ENCODE measurements around the gene RNF123. TPM values are rescaled to one million over a fixed set of nuclear protein-coding genes. Genes with fewer than 3 reads are reported as not detected.

The RNF123 gene
- total RNA-seq, 2 experiments from 2014 or later: 50.0 to 58.9 TPM

DNA sequence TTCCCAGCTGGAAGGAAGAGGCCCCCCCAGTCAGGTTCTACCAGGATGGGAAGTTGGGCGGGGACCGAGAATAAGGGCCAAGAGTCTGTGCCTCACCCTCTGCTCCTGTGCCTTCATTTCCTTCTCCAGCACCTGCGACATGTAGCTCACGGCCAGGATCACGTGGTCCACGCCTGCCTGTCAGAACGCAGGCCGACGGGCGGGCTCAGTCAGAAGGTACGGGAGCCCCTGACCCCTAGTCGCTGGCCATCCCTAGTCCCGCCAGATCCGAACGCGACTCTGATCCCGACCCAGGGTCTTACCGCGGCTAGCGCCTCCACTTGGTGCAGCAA, 33.9 kb downstream of the RNF123 start:
- Mint-ChIP-seq H3K27ac (peak overlapping the region; percentile 96), H3K36me3 (peaks cover 6% of the 10 kb centered on the region), H3K4me3 (peak overlapping the region; percentile 93), H3K27me3 (no peaks in the 10 kb centered on the region), H3K4me1 (peaks cover 30% of the 10 kb centered on the region), H3K9me3 (ENCODE audit: low read depth) (no peaks in the 10 kb centered on the region)
- peak; percentile 84 for DNase-seq
- peak; percentile 27 for ATAC-seq
- CTCF ChIA-PET: interaction anchor here (1.0 to 1.9 kb wide), 4 partner anchors 11 to 183 kb away, joined by 3 to 9 read pairs (median 4); partner anchors contain the start of gene IP6K1

GRCh38 chr3:49723628-49724551, 34.5 kb downstream of the RNF123 start, which contains the start of gene GMPPB:
Gene GMPPB, minus strand, starts transcription at chr3:49723951. Its CDS starts 225 bp downstream, at chr3:49723726.
- peak within 1 kb of the TSS; percentile 96 for H3K27ac Mint-ChIP-seq
- peak within 1 kb of the TSS; percentile 93 for H3K4me3 Mint-ChIP-seq
- H3K36me3 Mint-ChIP-seq: peaks cover 6% of the 10 kb centered on the region
- peaks cover 24% of the 10 kb centered on the region for H3K4me1 Mint-ChIP-seq
- CTCF ChIA-PET: interaction anchor here (0.9 to 1.9 kb wide), 5 partner anchors 11 to 206 kb away, joined by 3 to 9 read pairs (median 4); partner anchors contain the start of genes IP6K1 and MON1A
- ATAC-seq (peak; percentile 84), DNase-seq (peak; percentile 98)
- no peaks in the 10 kb centered on the region for H3K27me3 Mint-ChIP-seq
- H3K9me3 Mint-ChIP-seq (ENCODE audit: low read depth): no peaks in the 10 kb centered on the region

GRCh38 chr3:49724586-49724985, 35.2 kb downstream of the RNF123 start:
- CTCF ChIA-PET: interaction anchor here (0.9 to 1.9 kb wide), 3 partner anchors 176 to 205 kb away, joined by 3 to 9 read pairs (median 4); partner anchors contain the start of gene MON1A
- Mint-ChIP-seq H3K4me1 (peaks cover 20% of the 10 kb centered on the region), H3K27me3 (no peaks in the 10 kb centered on the region), H3K27ac (peak overlapping the region; percentile 96), H3K9me3 (ENCODE audit: low read depth) (no peaks in the 10 kb centered on the region), H3K36me3 (peaks cover 6% of the 10 kb centered on the region), H3K4me3 (peak overlapping the region; percentile 93)
- no peak for ATAC-seq
- peak; percentile 47 for DNase-seq

DNA sequence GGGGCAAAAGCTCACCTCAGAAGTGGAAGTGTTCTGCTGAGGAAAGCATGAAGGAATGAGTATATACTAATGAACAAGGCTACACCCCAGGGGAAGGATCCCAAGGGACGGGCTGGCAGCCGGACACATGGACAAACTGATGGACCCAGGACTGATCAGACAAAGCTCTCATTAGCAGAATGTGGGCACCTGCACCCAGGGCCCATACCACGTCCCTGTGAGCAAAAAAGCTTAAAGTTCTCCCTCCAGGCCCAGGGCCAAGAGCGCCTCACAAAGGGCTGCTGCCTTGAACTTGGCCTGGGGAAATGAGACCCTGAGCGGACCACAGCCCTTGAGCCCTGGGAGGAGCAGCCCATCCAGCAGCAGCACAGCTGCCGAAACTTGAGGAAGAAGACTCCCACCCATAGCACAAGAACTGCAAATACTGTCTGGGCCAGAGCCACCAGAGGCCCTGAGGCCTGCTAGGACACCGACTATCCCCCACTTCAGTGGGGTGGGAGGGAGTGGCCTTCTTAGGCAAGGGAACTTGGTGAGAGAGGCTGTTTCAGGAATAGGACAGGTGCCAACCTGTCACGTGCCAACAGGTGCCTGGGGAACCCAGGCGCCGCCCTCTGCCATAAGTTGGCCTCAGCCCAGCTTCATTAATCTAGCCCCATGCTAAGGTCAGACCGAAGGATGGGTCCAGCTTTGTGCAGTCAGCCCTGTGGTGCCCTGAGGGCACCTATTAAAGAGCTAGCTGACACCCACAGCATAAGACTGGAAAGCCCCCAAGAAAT, 36.7 kb downstream of the RNF123 start:
- no peak for ATAC-seq
- CTCF ChIA-PET: interaction anchor here (0.7 kb wide), 1 partner anchor 113 kb away, joined by 3 read pairs; no protein-coding TSS in a partner anchor
- H3K36me3 Mint-ChIP-seq: peaks cover 9% of the 10 kb centered on the region
- H3K27me3 Mint-ChIP-seq: no peaks in the 10 kb centered on the region
- DNase-seq: no peak
- peaks cover 17% of the 10 kb centered on the region for H3K4me1 Mint-ChIP-seq
- no peak overlapping the region for H3K4me3 Mint-ChIP-seq
- H3K27ac Mint-ChIP-seq: peak overlapping the region; percentile 50
- no peaks in the 10 kb centered on the region for H3K9me3 Mint-ChIP-seq (ENCODE audit: low read depth)

DNA sequence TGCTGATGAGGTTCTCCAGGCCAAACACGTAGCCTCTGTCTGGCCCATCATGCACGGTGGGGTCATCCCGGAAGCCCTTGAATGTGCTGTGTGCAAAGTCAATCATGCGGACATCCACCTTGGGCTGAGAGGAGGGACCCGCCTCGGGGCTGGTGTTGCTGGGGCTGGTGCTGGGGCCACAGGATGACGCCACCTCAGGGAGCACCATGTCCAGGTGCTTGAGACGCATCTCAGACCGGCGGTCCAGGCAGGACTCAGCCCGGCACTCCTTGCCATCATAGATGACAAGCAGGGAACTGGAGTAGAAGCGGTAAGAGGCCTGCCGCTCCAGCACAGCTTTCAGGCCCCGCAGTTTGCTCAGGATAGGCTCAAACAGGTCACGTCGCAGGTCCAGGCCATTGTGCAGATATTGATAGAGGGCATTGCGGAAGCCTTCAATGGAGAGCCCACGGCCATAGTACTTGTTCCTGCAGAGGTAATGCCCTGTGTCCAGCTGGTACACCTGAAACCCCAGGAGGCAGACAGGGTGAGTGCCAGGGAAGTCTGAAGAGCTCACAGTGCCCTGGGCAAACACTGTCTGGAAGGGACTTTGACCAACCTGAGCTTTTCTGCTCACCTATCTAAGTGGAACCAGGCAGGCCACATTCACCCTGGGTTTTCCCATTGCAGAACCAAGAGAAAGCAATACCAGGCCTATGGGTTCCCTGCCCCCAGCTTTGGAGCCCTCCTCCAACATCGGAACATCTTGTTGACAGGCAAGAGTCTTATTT, 38.0 kb downstream of the RNF123 start:
- H3K36me3 Mint-ChIP-seq: peaks cover 13% of the 10 kb centered on the region
- DNase-seq: no peak
- no peak for ATAC-seq
- peaks cover 15% of the 10 kb centered on the region for H3K4me1 Mint-ChIP-seq
- H3K9me3 Mint-ChIP-seq (ENCODE audit: low read depth): no peaks in the 10 kb centered on the region
- no peak overlapping the region for H3K27ac Mint-ChIP-seq
- no peak overlapping the region for H3K4me3 Mint-ChIP-seq
- CTCF ChIA-PET: no interaction called here
- H3K27me3 Mint-ChIP-seq: no peaks in the 10 kb centered on the region

GRCh38 chr3:49727924-49728361, 38.6 kb downstream of the RNF123 start:
- DNase-seq: no peak
- no peak overlapping the region for H3K4me3 Mint-ChIP-seq
- no peak overlapping the region for H3K27ac Mint-ChIP-seq
- CTCF ChIA-PET: interaction anchor here (1.9 kb wide), 1 partner anchor 10 kb away, joined by 4 read pairs; no protein-coding TSS in a partner anchor
- H3K36me3 Mint-ChIP-seq: peaks cover 15% of the 10 kb centered on the region
- H3K4me1 Mint-ChIP-seq: peaks cover 9% of the 10 kb centered on the region
- H3K27me3 Mint-ChIP-seq: no peaks in the 10 kb centered on the region
- ATAC-seq: no peak
- H3K9me3 Mint-ChIP-seq (ENCODE audit: low read depth): no peaks in the 10 kb centered on the region

DNA sequence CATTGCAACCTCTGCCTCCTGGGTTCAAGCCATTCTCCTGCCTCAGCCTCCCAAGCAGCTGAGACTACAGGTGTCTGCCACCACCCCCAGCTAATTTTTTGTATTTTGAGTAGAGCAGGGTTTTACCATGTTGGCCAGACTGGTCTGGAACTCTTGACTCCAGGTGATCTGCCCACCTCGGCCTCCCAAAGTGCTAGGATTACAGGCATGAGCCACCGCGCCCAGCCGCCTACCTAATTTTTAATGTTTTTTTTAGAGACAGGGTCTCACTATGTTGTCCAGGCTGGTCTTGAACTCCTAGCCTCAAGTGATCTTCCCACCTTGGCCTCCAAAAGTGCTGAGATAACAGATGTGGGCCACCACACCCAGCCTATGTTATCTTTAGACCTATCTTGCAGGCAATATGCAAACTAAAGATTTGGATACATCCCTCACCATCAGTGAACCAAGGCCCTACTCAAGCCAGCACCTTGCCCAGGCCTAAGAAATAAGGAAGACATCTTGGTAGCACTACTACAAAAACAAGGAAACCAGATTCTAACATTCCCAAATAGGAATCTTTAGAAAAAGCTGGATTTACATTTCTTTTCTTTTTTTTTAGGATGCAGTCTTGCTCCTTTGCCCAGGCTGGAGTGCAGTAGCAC, 40.7 kb downstream of the RNF123 start:
- no peak overlapping the region for H3K4me3 Mint-ChIP-seq
- peaks cover 18% of the 10 kb centered on the region for H3K36me3 Mint-ChIP-seq
- no peak for ATAC-seq
- peaks cover 3% of the 10 kb centered on the region for H3K4me1 Mint-ChIP-seq
- CTCF ChIA-PET: interaction anchor here (0.9 to 1.9 kb wide), 3 partner anchors 11 to 12 kb away, joined by 3 to 6 read pairs (median 4); partner anchors contain the start of gene AMIGO3
- H3K27me3 Mint-ChIP-seq: no peaks in the 10 kb centered on the region
- H3K27ac Mint-ChIP-seq: no peak overlapping the region
- no peaks in the 10 kb centered on the region for H3K9me3 Mint-ChIP-seq (ENCODE audit: low read depth)
- no peak for DNase-seq

DNA sequence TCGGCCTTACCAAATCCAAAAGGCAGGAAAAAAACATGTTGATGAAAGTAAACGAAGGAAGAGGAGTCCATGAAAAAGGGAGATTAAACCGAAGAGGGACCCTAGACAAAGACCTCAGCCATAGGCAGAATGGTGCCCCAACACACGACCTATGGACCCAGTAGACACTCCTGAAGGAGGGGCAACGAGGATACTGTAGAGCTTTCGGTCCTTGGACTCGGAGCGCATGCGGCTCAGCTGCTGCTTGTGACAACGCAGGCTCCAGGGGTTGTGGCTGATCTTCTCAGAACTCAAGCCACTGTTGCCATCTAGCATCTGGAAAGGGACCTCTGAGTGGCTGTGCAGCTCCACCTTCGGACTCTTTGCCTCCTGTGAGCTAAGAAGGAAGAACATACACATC, 43.2 kb downstream of the RNF123 start:
- Mint-ChIP-seq H3K4me1 (no peaks in the 10 kb centered on the region), H3K9me3 (ENCODE audit: low read depth) (no peaks in the 10 kb centered on the region), H3K27ac (no peak overlapping the region), H3K36me3 (peaks cover 29% of the 10 kb centered on the region), H3K4me3 (no peak overlapping the region), H3K27me3 (no peaks in the 10 kb centered on the region)
- no peak for ATAC-seq
- DNase-seq: no peak
- CTCF ChIA-PET: interaction anchor here (1.4 to 2.0 kb wide), 2 partner anchors 13 to 193 kb away, joined by 5 read pairs; partner anchors contain the start of gene AMIGO3

DNA sequence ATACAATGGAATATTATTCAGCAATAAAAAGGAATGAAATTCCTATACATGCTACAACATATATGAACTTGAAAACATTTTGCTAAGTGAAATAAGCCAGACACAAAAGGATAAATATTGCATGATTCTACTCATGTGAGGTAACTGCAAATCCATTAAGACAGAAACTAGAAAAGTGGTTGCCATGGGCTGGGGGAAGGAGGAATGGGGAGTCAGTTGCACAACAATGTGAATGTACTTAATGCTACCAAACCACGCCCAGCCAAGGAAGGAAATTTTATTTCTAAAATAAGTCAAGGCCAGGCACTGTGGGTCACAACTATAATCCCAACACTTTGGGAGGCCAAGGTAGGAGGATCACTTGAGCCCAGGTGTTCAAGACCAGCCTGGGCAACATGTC, 44.2 kb downstream of the RNF123 start:
- Mint-ChIP-seq H3K4me3 (no peak overlapping the region), H3K36me3 (peaks cover 36% of the 10 kb centered on the region), H3K4me1 (no peaks in the 10 kb centered on the region), H3K27ac (no peak overlapping the region), H3K27me3 (no peaks in the 10 kb centered on the region), H3K9me3 (ENCODE audit: low read depth) (no peaks in the 10 kb centered on the region)
- ATAC-seq (no peak), DNase-seq (no peak)
- CTCF ChIA-PET: interaction anchor here (0.7 to 1.8 kb wide), 2 partner anchors 67 to 69 kb away, joined by 3 to 4 read pairs; no protein-coding TSS in a partner anchor

- no peak for ATAC-seq
- H3K36me3 Mint-ChIP-seq: peaks cover 39% of the 10 kb centered on the region
- CTCF ChIA-PET: interaction anchor here (1.8 kb wide), 1 partner anchor 68 kb away, joined by 3 read pairs; no protein-coding TSS in a partner anchor
- H3K4me3 Mint-ChIP-seq: no peak overlapping the region
- no peak for DNase-seq
- no peak overlapping the region for H3K27ac Mint-ChIP-seq
- no peaks in the 10 kb centered on the region for H3K4me1 Mint-ChIP-seq
- no peaks in the 10 kb centered on the region for H3K27me3 Mint-ChIP-seq
- no peaks in the 10 kb centered on the region for H3K9me3 Mint-ChIP-seq (ENCODE audit: low read depth)
These were observed 45.4 kb downstream of the RNF123 start for GRCh38 chr3:49734752-49735151.

DNA sequence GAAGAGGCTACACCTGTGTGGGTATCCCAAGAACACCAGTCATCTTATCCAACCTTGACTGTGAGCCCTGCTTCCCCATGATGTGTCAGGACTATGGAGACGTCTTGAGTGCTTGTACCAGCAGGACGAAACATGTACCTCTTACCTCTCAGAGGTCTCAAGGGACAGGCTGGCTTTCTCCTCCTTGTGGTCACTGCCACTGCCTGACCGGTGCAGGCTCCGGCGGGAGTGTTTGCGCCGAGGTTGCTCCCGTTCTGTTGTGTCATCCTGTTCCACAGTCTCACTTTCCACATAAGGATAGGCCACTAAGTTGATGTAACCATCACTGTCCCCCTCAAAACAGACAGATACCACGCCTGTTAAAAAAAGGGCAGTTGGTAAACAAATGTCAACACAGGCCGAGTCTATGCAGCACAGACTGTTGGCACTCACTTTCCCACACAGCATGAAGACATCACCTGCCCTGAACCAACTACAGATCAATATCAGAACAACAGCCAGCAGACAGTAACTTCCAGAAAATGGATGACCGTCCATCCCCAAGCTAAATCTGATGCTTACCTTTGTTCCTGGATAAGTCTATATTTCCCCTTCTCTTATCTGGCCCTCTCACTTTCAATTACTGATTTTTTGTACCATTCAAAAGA, 48.8 kb downstream of the RNF123 start:
- no peaks in the 10 kb centered on the region for H3K9me3 Mint-ChIP-seq (ENCODE audit: low read depth)
- no peak overlapping the region for H3K27ac Mint-ChIP-seq
- no peak overlapping the region for H3K4me3 Mint-ChIP-seq
- CTCF ChIA-PET: interaction anchor here (0.7 kb wide), 1 partner anchor 33 kb away, joined by 3 read pairs; no protein-coding TSS in a partner anchor
- H3K36me3 Mint-ChIP-seq: peaks cover 29% of the 10 kb centered on the region
- DNase-seq: no peak
- ATAC-seq: no peak
- H3K4me1 Mint-ChIP-seq: no peaks in the 10 kb centered on the region
- no peaks in the 10 kb centered on the region for H3K27me3 Mint-ChIP-seq

GRCh38 chr3:49740427-49740826, 51.1 kb downstream of the RNF123 start:
- H3K4me3 Mint-ChIP-seq: no peak overlapping the region
- no peaks in the 10 kb centered on the region for H3K27me3 Mint-ChIP-seq
- CTCF ChIA-PET: interaction anchor here (1.5 kb wide), 1 partner anchor 36 kb away, joined by 3 read pairs; no protein-coding TSS in a partner anchor
- H3K36me3 Mint-ChIP-seq: peaks cover 31% of the 10 kb centered on the region
- ATAC-seq (no peak), DNase-seq (no peak)
- no peaks in the 10 kb centered on the region for H3K4me1 Mint-ChIP-seq
- H3K27ac Mint-ChIP-seq: no peak overlapping the region
- no peaks in the 10 kb centered on the region for H3K9me3 Mint-ChIP-seq (ENCODE audit: low read depth)

Measured in activated CD8-positive, alpha-beta memory T cell treated with anti-CD3 and anti-CD28 coated beads, Interleukin-2, amount 10 ng/mL, durations not matched to agents 7 days and 5 days (primary cell).